ENCODE results near the gene GABRA5. TPM values are rescaled to one million over a fixed set of nuclear protein-coding genes. Genes with fewer than 3 reads are reported as not detected.

GABRA5 gene
- total RNA-seq, 1 experiment from 2014 or later = 23.3 TPM

GRCh38 chr15:26928051-26928450, 61.2 kb downstream of the GABRA5 start:
- DNase-seq (ENCODE audit: low spot score) (no peak), ATAC-seq (no peak)
- no peak overlapping the region for H3K27ac Mint-ChIP-seq
- H3K36me3 Mint-ChIP-seq = no peaks in the 10 kb centered on the region; the same call in 1 of the 2 replicates
- ChIA-PET POLR2A (no interaction called here), CTCF (interaction anchor here (2.1 kb wide), 1 partner anchor 37 kb away, joined by 6 read pairs; no protein-coding TSS in a partner anchor)
- H3K27me3 Mint-ChIP-seq (ENCODE audit: low read depth) = no peaks in the 10 kb centered on the region
- H3K9me3 Mint-ChIP-seq = no peaks in the 10 kb centered on the region
- TF ChIP-seq FOXJ3 (CRISPR knock-in tag; IDR thresholded peaks at IDR 0.05; ENCODE audit: borderline replicate concordance) (no peak), HMGA2 (CRISPR knock-in tag; IDR thresholded peaks at IDR 0.05) (no peak), ZNF396 (CRISPR knock-in tag; IDR thresholded peaks at IDR 0.05; ENCODE audit: borderline replicate concordance) (no peak), KAT7 (CRISPR knock-in tag; IDR thresholded peaks at IDR 0.05; ENCODE audit: borderline replicate concordance) (no peak), RORB (CRISPR knock-in tag; IDR thresholded peaks at IDR 0.05) (no peak), MAX (CRISPR knock-in tag; IDR thresholded peaks at IDR 0.05) (no peak), CREM (CRISPR knock-in tag; IDR thresholded peaks at IDR 0.05) (no peak), CREB1 (CRISPR knock-in tag; IDR thresholded peaks at IDR 0.05) (no peak), FOXK1 (CRISPR knock-in tag; IDR thresholded peaks at IDR 0.05) (no peak), MYBL2 (CRISPR knock-in tag; IDR thresholded peaks at IDR 0.05) (no peak), GRHL2 (CRISPR knock-in tag; IDR thresholded peaks at IDR 0.05; ENCODE audit: insufficient replicate concordance, severe bottlenecking) (no peak)
- no peak overlapping the region for H3K4me3 Mint-ChIP-seq
- peaks cover 2% of the 10 kb centered on the region; the same call in 1 of the 2 replicates for H3K4me1 Mint-ChIP-seq

- ATAC-seq = peak; percentile 60
- Mint-ChIP-seq H3K27me3 (ENCODE audit: low read depth) (no peaks in the 10 kb centered on the region), H3K27ac (no peak overlapping the region), H3K4me1 (peaks cover 2% of the 10 kb centered on the region; the same call in 1 of the 2 replicates), H3K36me3 (no peaks in the 10 kb centered on the region; the same call in 1 of the 2 replicates), H3K4me3 (no peak overlapping the region), H3K9me3 (no peaks in the 10 kb centered on the region)
- CTCF ChIA-PET = interaction anchor here (1.1 to 2.1 kb wide), 2 partner anchors 38 to 39 kb away, joined by 3 to 6 read pairs; no protein-coding TSS in a partner anchor
- POLR2A ChIA-PET = interaction anchor here (0.6 to 1.1 kb wide), 2 partner anchors 10 to 115 kb away, joined by 3 read pairs; no protein-coding TSS in a partner anchor
- no peak for DNase-seq (ENCODE audit: low spot score)
- TF ChIP-seq NFATC4 (CRISPR knock-in tag; IDR thresholded peaks at IDR 0.05) (no peak), ZNF423 (CRISPR knock-in tag; IDR thresholded peaks at IDR 0.05) (no peak), TEAD4 (CRISPR knock-in tag; IDR thresholded peaks at IDR 0.05) (no peak), GRHL2 (CRISPR knock-in tag; IDR thresholded peaks at IDR 0.05; ENCODE audit: insufficient replicate concordance, severe bottlenecking) (no peak), SOX15 (CRISPR knock-in tag; IDR thresholded peaks at IDR 0.05) (no peak), ZBTB21 (CRISPR knock-in tag; IDR thresholded peaks at IDR 0.05; ENCODE audit: borderline replicate concordance) (no peak), RELA (CRISPR knock-in tag; IDR thresholded peaks at IDR 0.05; ENCODE audit: borderline replicate concordance) (no peak), ARID4B (CRISPR knock-in tag; IDR thresholded peaks at IDR 0.05; ENCODE audit: borderline replicate concordance) (no peak), ESRRA (CRISPR knock-in tag; IDR thresholded peaks at IDR 0.05; ENCODE audit: borderline replicate concordance) (no peak), USF1 (CRISPR knock-in tag; IDR thresholded peaks at IDR 0.05) (no peak), JUN (CRISPR knock-in tag; IDR thresholded peaks at IDR 0.05) (no peak), USF2 (CRISPR knock-in tag; IDR thresholded peaks at IDR 0.05) (no peak)
These were observed 62.7 kb downstream of the GABRA5 start for GRCh38 chr15:26929588-26929987.

Data from WTC11 (cell line).